Mucosa of descending colon (tissue), 3 donors: Measurements from ENCODE around the gene ASTN2. TPM values are rescaled to one million over a fixed set of nuclear protein-coding genes. Genes with fewer than 3 reads are reported as not detected.

Experiments used
- ATAC-seq: fragments of 200-7000 bp; cut with Tn5 transposase; one replicate; pipeline ENCODE4 v1.9.1; 2020; ENCODE audit warnings: mild to moderate bottlenecking, moderate library complexity
- DNase-seq, 3 donors: peaks; one replicate each; pipeline ENCODE4 v3.0.0-alpha.2; 2020
- H3K36me3 ChIP-seq: fragments of 200-600 bp; one replicate; pipeline ENCODE4 v1.8.0; 2021; ENCODE audit warnings: low read depth, mild to moderate bottlenecking
- H3K4me1 ChIP-seq: fragments of 200-600 bp; one replicate; pipeline ENCODE4 v1.8.0; 2021; ENCODE audit warnings: low read depth, mild to moderate bottlenecking
- H3K4me3 ChIP-seq: fragments of 200-600 bp; one replicate; pipeline ENCODE4 v1.8.0; 2021; ENCODE audit warnings: mild to moderate bottlenecking
- H3K9me3 ChIP-seq: fragments of 200-600 bp; one replicate; pipeline ENCODE4 v1.8.0; 2021; ENCODE audit warnings: mild to moderate bottlenecking
- CTCF ChIP-seq: fragments of 200-600 bp; IDR thresholded peaks from one replicate; pipeline ENCODE4 v1.8.0; 2022; ENCODE audit warnings: antibody characterized with exemption, mild to moderate bottlenecking
- intact Hi-C, 2 donors: fragments of 100-400 bp; cut with DNase I in 1 of 2; cut with micrococcal nuclease in 1 of 2; formaldehyde crosslinking; loops; one replicate each; pipeline versions ENCODE4 v1.11.0 to v1.11.1; 2022; cut with DNase I, micrococcal nuclease
- total RNA-seq, 3 donors: library from RNA; stranded (reverse); fragmentation: NEBNext Ultra II Directional in 2 of 3; extraction: Animal tissue kit (Norgen Biotek cat#: 25700) in 2 of 3; gene quantifications; one replicate each; pipeline versions ENCODE4 v1.2.1 to v1.2.4, GENCODE V29; 2021 to 2023
- donor health status: DM: no; HTN: no; CAD: no; lungs with moderate emphysema.
- donor health status: DM: no; HTN: no; CAD: no.
- donor health status: DM: no; HTN: yes; CAD: no.

ASTN2 gene
- total RNA-seq, 3 donors from 2014 or later: 3.5 to 6.1 (median 5.4) TPM

DNA sequence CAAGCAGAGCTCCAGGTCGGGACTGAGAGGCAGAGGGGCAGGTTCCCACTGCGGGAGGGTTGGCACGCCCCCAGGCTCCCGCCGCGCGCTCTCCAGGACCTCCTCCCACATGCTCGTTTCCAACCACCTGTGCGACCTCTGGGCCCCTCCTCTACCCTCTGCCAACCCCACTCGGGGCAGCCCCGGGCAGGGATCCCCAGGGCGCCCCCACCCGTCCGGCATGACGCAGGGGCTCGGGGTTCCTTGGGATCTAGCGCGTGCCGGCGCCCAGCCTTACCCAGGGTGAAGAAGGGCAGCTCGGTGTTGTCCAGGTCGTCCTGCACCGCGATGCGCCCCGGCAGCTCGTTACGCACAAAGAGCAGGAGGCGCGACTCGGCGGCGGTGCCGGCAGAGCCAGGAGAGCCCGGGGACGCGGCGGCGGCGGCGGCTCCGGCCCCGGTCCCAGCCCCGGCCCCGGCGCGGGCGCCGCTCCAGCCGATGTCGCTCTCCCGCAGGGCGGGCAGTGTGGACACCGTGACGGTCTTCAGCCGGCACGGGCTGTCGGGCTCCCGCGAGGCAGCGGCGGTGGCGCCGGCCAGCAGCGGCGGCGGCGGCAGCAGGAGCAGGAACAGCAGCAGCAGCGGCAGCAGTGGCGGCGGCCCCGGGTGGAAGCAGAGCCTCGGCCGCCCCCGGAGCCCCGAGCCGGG lies 494 bp downstream of the ASTN2 start:
- Histone ChIP-seq H3K36me3 (no peaks in the 10 kb centered on the region), H3K4me3 (no peak overlapping the region), H3K4me1 (no peaks in the 10 kb centered on the region), H3K9me3 (no peaks in the 10 kb centered on the region)
- no peak for TF ChIP-seq CTCF
- ATAC-seq: peak; percentile 51
- intact Hi-C loops: no loop called here
- DNase-seq: peak in 1 of 3 donors; percentile 36

DNA sequence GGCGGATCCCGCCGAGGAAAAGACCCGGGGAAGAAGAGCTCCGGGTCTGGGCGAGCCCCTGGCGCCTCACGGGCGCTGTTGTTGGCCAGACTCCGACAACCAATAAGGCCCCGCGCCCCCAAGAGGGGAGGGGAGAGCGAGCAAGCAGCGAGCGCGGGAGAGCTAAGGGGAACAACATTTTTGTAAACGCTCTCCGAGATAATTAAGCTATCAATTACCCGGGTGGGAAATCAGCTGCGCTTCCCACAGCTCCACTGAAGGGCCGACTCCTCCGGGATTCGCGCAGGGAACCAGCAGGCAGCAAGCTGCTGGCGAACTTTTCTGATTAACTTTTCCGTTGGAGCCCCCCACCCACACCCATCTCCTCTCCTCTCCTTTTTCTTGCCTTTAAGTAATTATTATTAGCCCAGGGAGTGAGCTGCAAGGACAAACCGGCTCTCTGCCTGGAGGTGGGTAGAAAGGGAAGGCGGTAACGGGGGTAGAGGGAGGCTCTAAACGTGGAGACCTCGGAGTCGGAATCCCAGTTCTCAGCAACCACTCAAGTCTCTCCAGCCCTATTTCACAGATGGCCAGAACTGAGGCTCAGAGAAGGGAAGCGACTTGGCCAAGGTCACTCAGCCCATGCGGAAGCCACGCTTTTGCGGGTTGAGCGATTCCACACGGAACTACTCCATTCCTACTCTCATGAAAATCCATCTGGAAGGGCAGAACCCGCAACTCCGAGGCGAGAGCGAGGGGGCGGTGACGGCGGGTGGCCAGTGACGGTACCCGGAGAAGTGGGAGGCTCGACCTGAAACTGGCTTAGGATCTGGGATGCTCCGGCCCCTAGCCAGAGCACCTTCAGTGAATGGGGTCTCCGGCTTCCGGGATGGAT lies 1.3 kb downstream of the ASTN2 start:
- no peak for TF ChIP-seq CTCF
- Histone ChIP-seq H3K4me1 (no peaks in the 10 kb centered on the region), H3K36me3 (no peaks in the 10 kb centered on the region), H3K9me3 (no peaks in the 10 kb centered on the region), H3K4me3 (no peak overlapping the region)
- DNase-seq (no peak), ATAC-seq (no peak)
- intact Hi-C loops: no loop called here

- Histone ChIP-seq H3K4me3 (no peak overlapping the region), H3K9me3 (no peaks in the 10 kb centered on the region), H3K36me3 (no peaks in the 10 kb centered on the region), H3K4me1 (no peaks in the 10 kb centered on the region)
- no peak for TF ChIP-seq CTCF
- intact Hi-C loops: no loop called here
- ATAC-seq (no peak), DNase-seq (no peak)
Measured at GRCh38 chr9:117412841-117413240, 2.0 kb downstream of the ASTN2 start.

DNA sequence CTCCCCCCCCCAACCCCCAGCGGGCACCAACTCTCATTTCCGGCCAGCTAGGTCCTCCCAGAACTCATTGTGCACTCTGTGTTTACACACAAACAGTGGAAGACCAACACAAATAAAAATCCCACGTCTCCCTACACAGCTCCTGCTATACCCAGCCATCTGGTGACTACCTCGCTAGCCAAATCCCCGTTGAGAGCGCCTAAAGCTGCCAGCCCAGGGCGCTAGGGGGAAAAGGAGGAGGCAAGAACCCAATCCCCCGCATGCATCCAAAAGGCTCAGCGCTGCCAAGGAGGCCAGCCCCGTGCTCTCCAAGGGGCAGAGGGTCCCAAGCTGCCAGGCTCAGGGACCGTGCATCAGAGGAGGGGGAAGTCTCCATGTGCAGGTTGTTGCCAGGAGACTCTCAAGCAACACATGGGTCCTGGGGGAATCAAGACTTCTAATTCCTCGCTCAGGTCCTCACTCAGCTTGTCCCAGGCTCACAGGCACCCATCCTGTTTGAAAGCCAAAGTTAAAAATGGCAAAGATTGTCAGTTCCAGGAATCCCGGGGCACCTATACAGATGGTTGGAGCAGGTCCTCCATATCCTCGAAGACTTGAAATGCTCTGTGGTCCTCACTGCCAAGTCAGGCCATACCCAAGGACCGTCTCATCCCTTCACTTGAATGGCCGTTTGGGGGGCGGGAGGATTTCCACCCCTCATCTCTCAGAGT lies 2.7 kb downstream of the ASTN2 start:
- DNase-seq (peak in 1 of 3 donors; percentile 34), ATAC-seq (no peak)
- no peaks in the 10 kb centered on the region for H3K36me3 ChIP-seq
- H3K4me3 ChIP-seq: no peak overlapping the region
- H3K4me1 ChIP-seq: no peaks in the 10 kb centered on the region
- no peak for TF ChIP-seq CTCF
- intact Hi-C loops: no loop called here
- H3K9me3 ChIP-seq: no peaks in the 10 kb centered on the region

DNA sequence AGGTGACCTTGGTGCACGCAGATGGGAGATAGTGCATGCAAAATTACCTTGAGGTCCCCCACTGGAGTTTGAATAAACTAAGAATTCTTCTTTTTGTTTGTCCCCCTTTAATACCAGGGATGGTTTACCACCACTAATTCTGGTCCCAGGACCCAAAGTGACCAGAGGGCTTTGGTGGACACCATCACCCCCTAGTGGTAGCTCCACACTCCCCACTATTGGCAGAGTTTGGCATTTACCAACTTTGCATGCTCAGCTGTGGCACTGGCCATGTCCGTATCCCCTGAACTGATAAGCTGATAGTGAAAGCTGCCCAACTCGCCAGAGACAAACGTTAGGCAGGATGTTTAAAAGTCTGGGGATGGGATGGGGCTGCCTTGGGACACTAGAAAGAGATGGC lies 3.3 kb downstream of the ASTN2 start:
- TF ChIP-seq CTCF: peak; percentile 31
- peak in 1 of 3 donors; percentile 39 for DNase-seq
- intact Hi-C loops: no loop called here
- H3K9me3 ChIP-seq: no peaks in the 10 kb centered on the region
- no peaks in the 10 kb centered on the region for H3K4me1 ChIP-seq
- ATAC-seq: peak; percentile 53
- no peaks in the 10 kb centered on the region for H3K36me3 ChIP-seq
- H3K4me3 ChIP-seq: no peak overlapping the region
